ES-I3 (cell line): ENCODE results near the gene KCTD1.

Experiments used
- H3K36me3 ChIP-seq: 2 replicates; pipeline ENCODE4 v1.6.1; 2013; ENCODE audit warnings: mild to moderate bottlenecking, low read length, control low read depth, moderate library complexity; ENCODE audit not compliant: insufficient read depth
- H3K4me1 ChIP-seq: 2 replicates; pipeline ENCODE4 v1.6.1; 2013; ENCODE audit warnings: mild to moderate bottlenecking, control low read depth, low read length; ENCODE audit not compliant: insufficient read depth
- H3K9ac ChIP-seq: 2 replicates; pipeline ENCODE4 v1.6.1; 2013; ENCODE audit warnings: low read depth, mild to moderate bottlenecking, low read length, moderate library complexity
- H3K9me3 ChIP-seq: 2 replicates; pipeline ENCODE4 v1.6.1; 2013; ENCODE audit warnings: mild to moderate bottlenecking, low read length, moderate library complexity; ENCODE audit not compliant: control insufficient read depth, insufficient read depth

The KCTD1 gene

GRCh38 chr18:26520974-26521373, 27.4 kb downstream of the KCTD1 start:
- Histone ChIP-seq H3K4me1 (peaks cover 22% of the 10 kb centered on the region), H3K9me3 (no peaks in the 10 kb centered on the region), H3K36me3 (no peaks in the 10 kb centered on the region), H3K9ac (no peak overlapping the region)

- Histone ChIP-seq H3K4me1 (peaks cover 19% of the 10 kb centered on the region), H3K36me3 (no peaks in the 10 kb centered on the region), H3K9ac (no peak overlapping the region), H3K9me3 (no peaks in the 10 kb centered on the region)
Observed at GRCh38 chr18:26519114-26519513, 29.2 kb downstream of the KCTD1 start.

GRCh38 chr18:26516964-26517363, 31.4 kb downstream of the KCTD1 start:
- Histone ChIP-seq H3K9ac (no peak overlapping the region), H3K9me3 (no peaks in the 10 kb centered on the region), H3K36me3 (no peaks in the 10 kb centered on the region), H3K4me1 (peaks cover 17% of the 10 kb centered on the region)

GRCh38 chr18:26515643-26516487, 32.5 kb downstream of the KCTD1 start:
- no peak overlapping the region for H3K9ac ChIP-seq
- no peaks in the 10 kb centered on the region for H3K9me3 ChIP-seq
- no peaks in the 10 kb centered on the region for H3K36me3 ChIP-seq
- H3K4me1 ChIP-seq = peaks cover 17% of the 10 kb centered on the region

- H3K36me3 ChIP-seq = no peaks in the 10 kb centered on the region
Observed at GRCh38 chr18:26511339-26512071, 36.8 kb downstream of the KCTD1 start.

GRCh38 chr18:26510337-26510736, 38.0 kb downstream of the KCTD1 start:
- Histone ChIP-seq H3K4me1 (peaks cover 5% of the 10 kb centered on the region; the same call in 1 of the 2 replicates), H3K36me3 (no peaks in the 10 kb centered on the region), H3K9me3 (no peaks in the 10 kb centered on the region), H3K9ac (no peak overlapping the region)

More at GRCh38 chr18:26511339-26512071, 36.8 kb downstream of the KCTD1 start:
- Histone ChIP-seq H3K9ac (no peak overlapping the region), H3K4me1 (peaks cover 14% of the 10 kb centered on the region), H3K9me3 (no peaks in the 10 kb centered on the region)

- Histone ChIP-seq H3K4me1 (no peaks in the 10 kb centered on the region), H3K36me3 (no peaks in the 10 kb centered on the region), H3K9me3 (no peaks in the 10 kb centered on the region), H3K9ac (no peak overlapping the region)
Observed at GRCh38 chr18:26506012-26506411, 42.3 kb downstream of the KCTD1 start.

- H3K36me3 ChIP-seq = no peaks in the 10 kb centered on the region
- H3K9me3 ChIP-seq = no peaks in the 10 kb centered on the region
- no peak overlapping the region for H3K9ac ChIP-seq
- no peaks in the 10 kb centered on the region for H3K4me1 ChIP-seq
Observed at GRCh38 chr18:26504831-26505230, 43.5 kb downstream of the KCTD1 start.

GRCh38 chr18:26503382-26503781, 45.0 kb downstream of the KCTD1 start:
- Histone ChIP-seq H3K36me3 (no peaks in the 10 kb centered on the region), H3K4me1 (no peaks in the 10 kb centered on the region), H3K9ac (no peak overlapping the region), H3K9me3 (no peaks in the 10 kb centered on the region)

- Histone ChIP-seq H3K4me1 (no peaks in the 10 kb centered on the region), H3K9ac (no peak overlapping the region), H3K9me3 (no peaks in the 10 kb centered on the region), H3K36me3 (no peaks in the 10 kb centered on the region)
Observed at GRCh38 chr18:26502823-26503222, 45.5 kb downstream of the KCTD1 start.

- no peaks in the 10 kb centered on the region for H3K9me3 ChIP-seq
- no peaks in the 10 kb centered on the region; the same call in 1 of the 2 replicates for H3K36me3 ChIP-seq
- H3K4me1 ChIP-seq = peaks cover 5% of the 10 kb centered on the region; the same call in 1 of the 2 replicates
- no peak overlapping the region for H3K9ac ChIP-seq
Observed at GRCh38 chr18:26497866-26498265, 50.5 kb downstream of the KCTD1 start.

- Histone ChIP-seq H3K36me3 (no peaks in the 10 kb centered on the region; the same call in 1 of the 2 replicates), H3K4me1 (peaks cover 5% of the 10 kb centered on the region; the same call in 1 of the 2 replicates), H3K9ac (no peak overlapping the region), H3K9me3 (no peaks in the 10 kb centered on the region)
Observed at GRCh38 chr18:26496528-26496927, 51.8 kb downstream of the KCTD1 start.

- H3K36me3 ChIP-seq = no peaks in the 10 kb centered on the region; the same call in 1 of the 2 replicates
- no peak overlapping the region for H3K9ac ChIP-seq
- peaks cover 5% of the 10 kb centered on the region; the same call in 1 of the 2 replicates for H3K4me1 ChIP-seq
- no peaks in the 10 kb centered on the region for H3K9me3 ChIP-seq
Observed at GRCh38 chr18:26495287-26495686, 53.1 kb downstream of the KCTD1 start.

- Histone ChIP-seq H3K36me3 (no peaks in the 10 kb centered on the region; the same call in 1 of the 2 replicates), H3K4me1 (peaks cover 5% of the 10 kb centered on the region; the same call in 1 of the 2 replicates), H3K9me3 (no peaks in the 10 kb centered on the region), H3K9ac (no peak overlapping the region)
Observed at GRCh38 chr18:26493021-26493420, 55.3 kb downstream of the KCTD1 start.
